Endothelial cell of umbilical vein (primary cell): Measurements from ENCODE around the gene PABPC1L. TPM values are rescaled to one million over a fixed set of nuclear protein-coding genes. Genes with fewer than 3 reads are reported as not detected.

Source experiments
- BruUV-seq: library from RNA; stranded (reverse); fragments of 400-500 nt; replicated peaks from 2 replicates; lab custom pipeline; 2021; lab: Mats Ljungman, UMichigan
- CTCF ChIA-PET: fragments of 300-600, 350-600 bp; sonication (Branson Sonifier 250); formaldehyde crosslinking; loops from one replicate; lab custom pipeline; 2021; ENCODE audit warnings: antibody characterized with exemption, inconsistent platforms; lab: Charles Lee
- POLR2A ChIA-PET: fragments of 300-600, 350-600 bp; sonication (Branson Sonifier 250); formaldehyde crosslinking; loops from one replicate; lab custom pipeline; 2021; ENCODE audit warnings: antibody characterized with exemption, inconsistent platforms; lab: Charles Lee
- DNase-seq: peaks from one replicate; pipeline ENCODE4 v3.0.0-alpha.2; 2011; ENCODE audit warnings: low read depth, low spot score
- FAIRE-seq: peaks from 2 replicates; lab custom pipeline; 2011; peaks lifted over from hg19 to GRCh38; lab: Jason Lieb, UNC
- H2AFZ ChIP-seq: 2 replicates; pipeline ENCODE4 v1.6.0; 2012; ENCODE audit warnings: low read depth, low read length, control low read depth, inconsistent platforms
- H3K27ac ChIP-seq: 2 replicates; pipeline ENCODE4 v1.5.1; 2011; ENCODE audit warnings: low read depth, mild to moderate bottlenecking, control low read depth, low read length, moderate library complexity; ENCODE audit not compliant: insufficient read depth
- H3K27me3 ChIP-seq, 2 experiments: 2 replicates each; pipeline versions ENCODE4 v1.6.0 to v1.6.1; 2011; ENCODE audit warnings: low read length in 2 of 2, mixed read lengths in 1 of 2; ENCODE audit not compliant: control insufficient read depth in 2 of 2, insufficient read depth in 2 of 2
- H3K36me3 ChIP-seq, 2 experiments: 2 replicates in 1 of 2; 3 replicates in 1 of 2; pipeline ENCODE4 v1.5.1; 2011; ENCODE audit warnings: low read length in 2 of 2, mild to moderate bottlenecking in 1 of 2, moderate library complexity in 1 of 2; ENCODE audit not compliant: control insufficient read depth in 2 of 2, insufficient read depth in 2 of 2; ENCODE audit errors: extremely low read depth in 1 of 2
- H3K4me1 ChIP-seq: 3 replicates; pipeline ENCODE4 v1.5.1; 2011; ENCODE audit warnings: mild to moderate bottlenecking, low read length; ENCODE audit not compliant: control insufficient read depth, insufficient read depth; ENCODE audit errors: extremely low read depth
- H3K4me2 ChIP-seq: 2 replicates; pipeline ENCODE4 v1.6.1; 2011; ENCODE audit warnings: low read length, control low read depth, mixed read lengths; ENCODE audit not compliant: insufficient read depth
- H3K4me3 ChIP-seq, 3 experiments: fragments of 200-600 bp in 1 of 3; sonication (generic), shearing (Covaris generic) in 1 of 3; replicated peaks in 1 of 3; 2 replicates each; pipeline ENCODE4 v1.5.1; 2011 to 2016; ENCODE audit warnings: control low read depth in 3 of 3, low read length in 3 of 3, mild to moderate bottlenecking in 2 of 3, inconsistent platforms in 1 of 3, low read depth in 1 of 3, moderate library complexity in 1 of 3; ENCODE audit not compliant: insufficient read depth in 1 of 3
- H3K79me2 ChIP-seq: 2 replicates; pipeline ENCODE4 v1.6.0; 2012; ENCODE audit warnings: low read length, inconsistent platforms; ENCODE audit not compliant: control insufficient read depth, insufficient read depth
- H3K9ac ChIP-seq: replicated peaks from 2 replicates; pipeline ENCODE3; 2011; ENCODE audit warnings: low read length, control low read depth; ENCODE audit not compliant: insufficient read depth; ENCODE audit errors: extremely low read depth
- H3K9me1 ChIP-seq: replicated peaks from 3 replicates; pipeline ENCODE4 v1.6.0; 2011; ENCODE audit warnings: mild to moderate bottlenecking, low read length; ENCODE audit not compliant: control insufficient read depth, insufficient read depth; ENCODE audit errors: extremely low read depth
- H3K9me3 ChIP-seq: replicated peaks from 2 replicates; pipeline ENCODE4 v1.5.1; 2012; ENCODE audit warnings: low read length, inconsistent platforms; ENCODE audit not compliant: control insufficient read depth, insufficient read depth
- H4K20me1 ChIP-seq: replicated peaks from 2 replicates; pipeline ENCODE3; 2011; ENCODE audit warnings: mild to moderate bottlenecking, low read length; ENCODE audit not compliant: control insufficient read depth, insufficient read depth; ENCODE audit errors: extremely low read depth
- EZH2 ChIP-seq: IDR thresholded peaks from 2 replicates; pipeline ENCODE4 v1.6.1; 2012; ENCODE audit warnings: borderline replicate concordance, low read depth, mild to moderate bottlenecking, moderate library complexity, low read length, inconsistent platforms; ENCODE audit not compliant: severe bottlenecking
- FOS ChIP-seq: IDR thresholded peaks from 2 replicates; pipeline ENCODE4 v1.6.1; 2011; ENCODE audit warnings: mild to moderate bottlenecking, low read length, moderate library complexity, borderline replicate concordance; ENCODE audit not compliant: insufficient read depth
- GATA2 ChIP-seq: IDR thresholded peaks from 2 replicates; pipeline ENCODE4 v1.7.0; 2011; ENCODE audit warnings: low read depth, mild to moderate bottlenecking, moderate library complexity, mixed read lengths, low read length; ENCODE audit not compliant: insufficient read length, insufficient read depth
- JUN ChIP-seq: IDR thresholded peaks from 2 replicates; pipeline ENCODE4 v1.6.1; 2011; ENCODE audit warnings: borderline replicate concordance, low read depth; ENCODE audit not compliant: insufficient read length, insufficient read depth
- MYC ChIP-seq: IDR thresholded peaks from one replicate; pipeline ENCODE4 v1.6.1; 2011; ENCODE audit warnings: mild to moderate bottlenecking, low read depth, low read length
- POLR2A ChIP-seq: IDR thresholded peaks from 2 replicates; pipeline ENCODE4 v1.6.1; 2012; ENCODE audit warnings: low read depth, mild to moderate bottlenecking, control low read depth, low read length
- POLR2AphosphoS5 ChIP-seq: IDR thresholded peaks from 2 replicates; pipeline ENCODE4 v1.6.1; 2012; ENCODE audit warnings: low read depth, mild to moderate bottlenecking, control low read depth, low read length, moderate library complexity; ENCODE audit not compliant: insufficient read depth
- dilution Hi-C: fragments of 300-500 bp; cut with MboI; formaldehyde crosslinking; loops from one replicate; pipeline ENCODE4 v1.15.0; 2019; ENCODE audit warnings: low sequenced_read_pairs; ENCODE audit not compliant: extremely low pct_ligation_motif_present
- intact Hi-C: fragments of 100-400 bp; cut with micrococcal nuclease; formaldehyde crosslinking; loops from one replicate; pipeline ENCODE4 v1.10.0; 2022
- polyA plus RNA-seq, 4 experiments: library from polyadenylated mRNA; depleted of rRNA in 3 of 4; stranded (reverse) in 3 of 4; unstranded in 1 of 4; fragments of >200 nt; gene quantifications; 2 replicates each; pipeline versions ENCODE4 v1.2.1 to v1.2.3, GENCODE V29; 2011 to 2012; ENCODE audit warnings: missing spikeins in 1 of 4
- total RNA-seq: library from RNA; stranded (reverse); gene quantifications from 2 replicates; pipeline ENCODE4 v1.2.3, GENCODE V29; 2021
- TF ChIP-seq, protein P1 (sequence below), 2 donors: IDR thresholded peaks; 1 replicate in 1 of 2; 2 replicates in 1 of 2; pipeline ENCODE4 v1.5.1; 2011; ENCODE audit warnings: low read length in 2 of 2, mild to moderate bottlenecking in 2 of 2, moderate library complexity in 2 of 2, control low read depth in 1 of 2, inconsistent platforms in 1 of 2, low read depth in 1 of 2; ENCODE audit not compliant: insufficient read depth in 1 of 2; ENCODE audit errors: extremely low read depth in 1 of 2
- TF ChIP-seq, protein P2 (sequence below): IDR thresholded peaks from 2 replicates; pipeline ENCODE4 v1.6.1; 2011; ENCODE audit not compliant: insufficient read depth, insufficient read length

The PABPC1L gene
- total and polyA plus RNA-seq, 2 donors (not counting 3 experiments of a cell fraction or from before 2014, with no cell fraction given) = 7.8 to 12.6 TPM

DNA sequence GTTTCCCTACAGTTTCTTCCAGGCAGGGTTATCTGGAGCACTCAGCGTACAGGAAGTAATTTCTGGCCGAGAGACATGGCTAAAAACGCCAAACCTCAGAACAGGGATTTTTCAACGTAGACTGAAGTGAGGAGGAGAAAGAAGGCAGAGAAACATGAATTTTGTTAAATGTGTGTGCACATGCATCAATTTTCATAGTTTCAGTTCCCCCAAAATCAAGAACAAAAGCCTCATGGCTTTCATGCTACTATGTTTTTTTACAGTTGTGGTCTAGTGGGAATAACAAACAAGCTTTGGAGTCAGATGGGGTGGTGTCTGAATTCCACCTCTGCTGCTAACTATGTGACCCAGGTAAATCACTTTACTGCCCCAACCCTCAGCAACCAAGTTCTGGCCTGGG, 45.4 kb downstream of the PABPC1L start:
- Histone ChIP-seq H3K9me1 (no peaks in the 10 kb centered on the region), H4K20me1 (no peaks in the 10 kb centered on the region), H3K79me2 (peaks cover 56% of the 10 kb centered on the region), H3K9ac (no peak overlapping the region), H3K27ac (no peak overlapping the region), H3K36me3 (peaks cover 45% of the 10 kb centered on the region in 2 experiments), H3K4me2 (no peak overlapping the region), H3K27me3 (no peaks in the 10 kb centered on the region), H3K4me3 (no peak overlapping the region), H3K4me1 (peaks cover 15% of the 10 kb centered on the region), H2AFZ (no peak overlapping the region), H3K9me3 (no peaks in the 10 kb centered on the region)
- FAIRE-seq (no peak), DNase-seq (no peak)
- TF ChIP-seq MYC (no peak), JUN (no peak), FOS (no peak)
- TF ChIP-seq, protein P1, sequence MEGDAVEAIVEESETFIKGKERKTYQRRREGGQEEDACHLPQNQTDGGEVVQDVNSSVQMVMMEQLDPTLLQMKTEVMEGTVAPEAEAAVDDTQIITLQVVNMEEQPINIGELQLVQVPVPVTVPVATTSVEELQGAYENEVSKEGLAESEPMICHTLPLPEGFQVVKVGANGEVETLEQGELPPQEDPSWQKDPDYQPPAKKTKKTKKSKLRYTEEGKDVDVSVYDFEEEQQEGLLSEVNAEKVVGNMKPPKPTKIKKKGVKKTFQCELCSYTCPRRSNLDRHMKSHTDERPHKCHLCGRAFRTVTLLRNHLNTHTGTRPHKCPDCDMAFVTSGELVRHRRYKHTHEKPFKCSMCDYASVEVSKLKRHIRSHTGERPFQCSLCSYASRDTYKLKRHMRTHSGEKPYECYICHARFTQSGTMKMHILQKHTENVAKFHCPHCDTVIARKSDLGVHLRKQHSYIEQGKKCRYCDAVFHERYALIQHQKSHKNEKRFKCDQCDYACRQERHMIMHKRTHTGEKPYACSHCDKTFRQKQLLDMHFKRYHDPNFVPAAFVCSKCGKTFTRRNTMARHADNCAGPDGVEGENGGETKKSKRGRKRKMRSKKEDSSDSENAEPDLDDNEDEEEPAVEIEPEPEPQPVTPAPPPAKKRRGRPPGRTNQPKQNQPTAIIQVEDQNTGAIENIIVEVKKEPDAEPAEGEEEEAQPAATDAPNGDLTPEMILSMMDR (IDR thresholded peaks at IDR 0.05; ENCODE audit: extremely low read depth in 1 of 2, insufficient read depth in 1 of 2, low read depth in 1 of 2, low read length in 2 of 2) = no peak
- ChIA-PET CTCF (no interaction called here), POLR2A (no interaction called here)
- intact Hi-C loops (no loop called here), dilution Hi-C loops (no loop called here)
- BruUV-seq = no TSS peak

DNA sequence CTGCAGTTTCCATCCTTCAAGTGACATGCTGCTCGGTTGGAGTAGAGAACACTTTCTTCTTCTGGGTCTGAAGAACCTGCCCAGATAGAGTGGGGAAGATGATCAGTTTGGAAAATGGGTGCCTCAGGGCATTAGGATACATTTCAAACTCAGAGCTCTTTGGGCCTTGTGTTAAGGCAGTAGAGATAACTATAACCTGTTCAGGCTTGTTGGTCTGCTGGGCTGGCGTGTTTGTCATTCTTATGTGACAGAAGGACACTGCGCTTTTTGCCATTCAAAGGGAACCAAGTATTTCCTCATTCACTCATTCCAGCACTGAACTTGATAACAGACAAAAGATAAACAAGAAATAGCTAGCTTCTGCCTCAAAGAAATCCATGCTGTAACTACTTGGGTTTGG, 46.5 kb downstream of the PABPC1L start:
- FAIRE-seq (no peak), DNase-seq (no peak)
- Histone ChIP-seq H3K9ac (no peak overlapping the region), H3K9me3 (no peaks in the 10 kb centered on the region), H3K9me1 (no peaks in the 10 kb centered on the region), H4K20me1 (no peaks in the 10 kb centered on the region), H3K27me3 (no peaks in the 10 kb centered on the region), H3K4me2 (no peak overlapping the region), H3K79me2 (peaks cover 56% of the 10 kb centered on the region), H3K36me3 (peaks cover 34 to 35% of the 10 kb centered on the region in 2 experiments), H3K4me3 (no peak overlapping the region), H3K4me1 (peaks cover 22% of the 10 kb centered on the region), H2AFZ (no peak overlapping the region), H3K27ac (no peak overlapping the region)
- intact Hi-C loops = no loop called here
- BruUV-seq = no TSS peak
- dilution Hi-C loops = no loop called here
- TF ChIP-seq MYC (no peak), FOS (no peak), POLR2AphosphoS5 (no peak), POLR2A (no peak), JUN (no peak), GATA2 (no peak), EZH2 (no peak)
- TF ChIP-seq, protein P1 (IDR thresholded peaks at IDR 0.05; ENCODE audit: extremely low read depth in 1 of 2, insufficient read depth in 1 of 2, low read depth in 1 of 2, low read length in 2 of 2) = no peak
- TF ChIP-seq, protein P2, sequence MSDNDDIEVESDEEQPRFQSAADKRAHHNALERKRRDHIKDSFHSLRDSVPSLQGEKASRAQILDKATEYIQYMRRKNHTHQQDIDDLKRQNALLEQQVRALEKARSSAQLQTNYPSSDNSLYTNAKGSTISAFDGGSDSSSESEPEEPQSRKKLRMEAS = no peak
- CTCF ChIA-PET = no interaction called here
- POLR2A ChIA-PET = no interaction called here
